HG03066 (cell line): Measurements from ENCODE around the gene GLIS2.
"Not testable (repeated sequence)": the region's sequence is repeated elsewhere in the genome, so short reads cannot be mapped to it uniquely, and the experiment has no call there.

ENCODE experiments used
- ATAC-seq: cut with Tn5 transposase; IDR thresholded peaks from one replicate; pipeline ENCODE4 v1.9.1; 2021; ENCODE audit warnings: low read depth; ENCODE audit not compliant: unreplicated experiment

The GLIS2 gene

GRCh38 chr16:4333308-4333638, 17.4 kb downstream of the GLIS2 start:
- ATAC-seq = no peak

GRCh38 chr16:4333714-4334113, 17.8 kb downstream of the GLIS2 start:
- not testable (repeated sequence) for ATAC-seq

GRCh38 chr16:4334724-4335495, 19.0 kb downstream of the GLIS2 start:
- ATAC-seq = no peak

- no peak for ATAC-seq
These were observed 21.1 kb downstream of the GLIS2 start for GRCh38 chr16:4336701-4337539.

GRCh38 chr16:4337540-4338088, 21.7 kb downstream of the GLIS2 start:
- no peak for ATAC-seq

- no peak for ATAC-seq
These were observed 22.3 kb downstream of the GLIS2 start for GRCh38 chr16:4338125-4338582.

GRCh38 chr16:4338712-4339299, 22.9 kb downstream of the GLIS2 start:
- ATAC-seq = no peak

- no peak for ATAC-seq
These were observed 23.6 kb downstream of the GLIS2 start for GRCh38 chr16:4339455-4339854.

- ATAC-seq = no peak
These were observed 24.0 kb downstream of the GLIS2 start for GRCh38 chr16:4339909-4340308.

GRCh38 chr16:4340443-4340842, 24.6 kb downstream of the GLIS2 start:
- no peak for ATAC-seq

GRCh38 chr16:4341250-4341649, 25.4 kb downstream of the GLIS2 start:
- ATAC-seq = no peak

GRCh38 chr16:4342866-4343744, 27.2 kb downstream of the GLIS2 start:
- ATAC-seq = no peak

GRCh38 chr16:4344300-4344982, 28.6 kb downstream of the GLIS2 start:
- ATAC-seq = not testable (repeated sequence)

GRCh38 chr16:4344983-4345835, 29.3 kb downstream of the GLIS2 start:
- no peak for ATAC-seq

- ATAC-seq = no peak
These were observed 30.2 kb downstream of the GLIS2 start for GRCh38 chr16:4345836-4346781.

- no peak for ATAC-seq
These were observed 31.1 kb downstream of the GLIS2 start for GRCh38 chr16:4347010-4347409.

- ATAC-seq = no peak
These were observed 32.1 kb downstream of the GLIS2 start for GRCh38 chr16:4347765-4348509.
